ENCODE results near the gene ZDHHC11.
"Not testable (repeated sequence)": the region's sequence is repeated elsewhere in the genome, so short reads cannot be mapped to it uniquely, and the experiment has no call there.

ZDHHC11 gene

DNA sequence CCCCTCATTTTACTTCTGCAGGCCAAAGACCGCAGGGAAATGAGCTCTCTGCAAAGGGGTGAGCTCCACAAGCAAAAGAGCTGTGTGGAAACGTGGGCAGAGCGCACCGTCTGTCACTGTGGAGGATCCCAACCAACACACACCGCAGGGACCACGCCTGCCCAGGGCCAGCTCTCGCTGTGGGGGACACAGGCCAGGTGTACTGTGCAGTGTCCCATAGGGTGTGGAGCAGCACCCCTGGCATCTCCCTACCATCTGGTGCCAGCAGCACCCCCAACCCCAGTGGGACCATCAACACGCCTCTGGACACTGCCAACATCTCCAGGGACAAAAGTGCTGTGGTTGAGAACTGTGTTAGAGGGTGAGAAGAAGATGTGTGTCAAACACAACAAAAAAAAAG, 27.9 kb upstream of the ZDHHC11 start:
- not testable (repeated sequence) for DNase-seq (ENCODE audit: low read depth in 2 of 2)

DNA sequence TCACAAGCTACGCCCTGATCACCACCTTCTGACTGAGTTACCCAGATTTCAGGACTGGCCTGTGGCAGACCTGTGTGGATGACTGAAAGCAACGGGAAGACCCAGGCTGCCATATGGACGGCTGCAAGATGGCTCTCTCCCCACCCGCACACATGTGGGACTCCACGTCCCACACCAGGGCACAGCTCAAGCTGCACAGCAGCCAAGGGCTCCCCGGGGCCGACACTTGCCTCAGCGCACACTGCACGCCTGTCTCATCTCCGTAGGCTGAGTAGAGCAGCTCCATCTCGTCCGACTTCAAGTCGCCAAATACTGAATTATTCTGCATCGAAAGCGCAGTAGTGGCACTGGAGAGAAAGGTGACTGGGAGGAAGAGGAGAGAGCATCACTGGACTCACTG, 27.3 kb upstream of the ZDHHC11 start:
- DNase-seq (ENCODE audit: low read depth in 2 of 2) = no peak

DNA sequence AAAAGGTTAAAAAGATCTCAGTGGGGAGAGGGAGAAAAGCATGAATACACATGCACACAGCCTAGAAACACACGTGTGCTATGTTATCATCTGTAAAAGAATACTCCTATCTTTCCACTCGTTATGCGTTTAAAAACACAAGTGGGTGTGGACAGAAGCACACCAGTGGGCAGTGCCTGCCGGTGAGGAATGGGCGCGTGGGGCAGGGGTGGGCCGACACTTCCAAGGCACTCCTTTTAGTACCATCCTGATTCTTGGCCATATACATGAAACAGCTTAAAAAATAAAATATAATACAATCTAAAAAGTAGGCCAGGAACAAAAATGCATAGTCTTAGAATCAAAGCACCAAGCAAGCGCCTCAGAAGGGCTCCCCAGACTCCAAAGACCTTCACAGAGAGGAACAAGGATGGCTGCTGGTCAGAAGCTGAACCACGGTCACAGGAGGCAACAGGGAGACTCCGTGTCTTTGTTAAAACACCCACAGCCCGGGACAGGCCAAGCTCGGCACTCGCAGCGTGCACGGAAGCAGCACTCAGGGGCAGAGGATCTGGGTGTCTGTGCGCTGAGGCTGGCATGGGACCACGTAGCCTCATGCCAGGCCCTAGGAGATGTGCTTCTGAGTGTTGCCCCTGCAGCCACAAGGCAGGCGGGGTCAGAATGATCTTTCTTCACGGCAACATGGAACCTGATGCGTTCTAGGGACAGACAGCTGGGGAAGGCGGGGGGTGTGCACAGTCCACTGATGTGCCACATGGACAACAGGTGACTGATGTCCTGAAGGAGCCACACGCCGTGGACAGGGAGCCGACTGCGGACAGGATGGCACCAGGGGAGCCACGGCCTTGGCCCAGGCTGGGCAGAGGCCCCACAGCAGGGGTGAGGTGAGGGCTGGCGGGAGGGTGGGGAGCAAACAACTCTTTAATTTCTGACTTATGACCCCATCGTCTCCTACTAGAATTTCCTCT, 25.9 kb upstream of the ZDHHC11 start:
- no peak for DNase-seq (ENCODE audit: low read depth in 2 of 2)

DNA sequence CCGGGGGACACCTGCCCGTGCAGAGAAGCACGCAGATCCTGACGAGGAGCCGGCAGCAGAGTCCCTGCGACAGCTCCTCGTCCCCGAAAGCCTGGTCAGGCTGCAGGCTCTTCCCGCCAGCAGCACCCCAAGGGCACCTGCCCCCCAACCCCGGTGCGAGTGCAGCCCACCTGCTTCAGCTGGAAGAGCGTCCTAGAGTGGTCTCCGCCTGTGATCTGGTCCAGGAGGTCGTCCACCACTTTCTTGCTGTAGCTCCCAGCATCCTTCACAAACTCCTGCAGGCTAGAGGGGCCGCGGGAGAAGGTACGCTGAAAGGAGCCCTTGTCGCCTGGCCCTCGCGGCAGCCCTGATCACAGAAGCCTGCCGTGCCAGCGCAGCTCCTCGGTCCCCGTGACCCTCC, 25.1 kb upstream of the ZDHHC11 start:
- no peak for DNase-seq (ENCODE audit: low read depth in 2 of 2)

DNA sequence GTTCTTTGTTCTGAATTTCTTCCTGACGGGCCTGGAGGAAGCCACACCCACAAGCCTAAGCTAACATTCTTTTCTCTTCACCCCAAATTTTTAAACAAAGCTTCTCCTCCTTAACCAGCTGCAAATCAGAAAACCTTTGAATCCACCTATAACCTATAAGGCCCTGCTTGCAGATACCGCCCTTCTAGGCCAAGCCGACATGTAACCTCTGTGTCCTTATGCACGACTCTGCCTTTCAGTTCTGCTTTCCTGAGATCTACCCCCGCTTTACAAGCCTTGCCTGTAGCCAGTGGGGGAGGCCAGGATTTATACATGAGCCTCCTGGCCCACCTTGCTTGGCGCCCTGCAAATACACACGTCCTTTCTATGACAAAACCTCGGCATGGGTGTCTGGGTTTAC, 22.5 kb upstream of the ZDHHC11 start:
- DNase-seq (ENCODE audit: low read depth in 2 of 2) = no peak

DNA sequence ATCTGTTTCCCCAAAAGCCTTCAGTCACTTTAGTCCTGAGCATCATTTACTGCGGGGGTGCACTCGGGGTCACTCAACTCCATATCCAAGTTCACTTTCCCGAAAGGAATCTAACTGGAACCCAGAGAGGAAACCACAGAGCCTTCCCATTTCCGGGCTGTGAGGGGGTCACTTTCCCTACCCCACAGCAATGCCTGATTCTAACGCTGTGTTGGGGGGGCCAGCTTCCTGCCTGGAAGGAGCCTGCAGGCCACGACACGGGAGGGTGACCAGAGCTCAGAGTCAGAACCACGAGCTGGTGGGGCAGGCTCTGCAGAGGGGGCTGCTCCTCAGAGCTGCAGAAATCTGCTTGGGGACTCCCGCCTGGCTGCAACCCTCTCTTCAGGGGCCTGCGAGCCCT, 21.5 kb upstream of the ZDHHC11 start:
- no peak for DNase-seq (ENCODE audit: low read depth in 2 of 2)

DNA sequence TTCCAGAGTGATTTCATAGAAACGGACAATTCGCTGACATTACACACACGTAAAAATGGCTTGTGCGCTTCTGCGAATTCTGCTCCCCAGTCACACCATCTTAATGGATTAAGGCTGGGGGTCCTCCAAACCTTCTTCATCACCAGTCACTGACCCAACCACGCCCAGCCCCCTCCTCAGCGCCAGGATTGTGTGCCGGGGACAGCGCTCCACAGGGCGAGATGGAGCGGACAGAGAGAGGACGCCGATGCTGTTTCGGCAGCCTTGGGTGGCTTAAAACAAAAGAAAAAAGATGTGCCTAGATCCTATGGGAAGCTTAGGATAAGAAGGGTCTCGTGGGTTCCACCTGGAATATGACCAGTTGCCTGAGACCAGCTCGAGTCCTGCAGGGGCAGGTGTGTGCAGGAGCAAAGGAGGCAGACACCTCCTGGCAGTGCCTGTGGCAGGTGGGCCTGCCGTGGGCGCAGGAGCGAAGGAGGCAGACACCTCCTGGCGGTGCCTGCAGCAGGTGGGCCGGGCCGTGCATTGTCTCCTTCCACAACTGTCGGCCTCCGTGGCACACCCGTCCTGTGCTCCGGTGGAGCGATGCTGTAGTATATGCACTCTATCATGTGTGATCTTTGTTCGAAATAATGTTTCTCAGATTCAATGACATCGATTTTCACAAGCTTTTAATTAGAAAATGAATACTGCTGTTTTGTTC, 21.0 kb upstream of the ZDHHC11 start:
- DNase-seq (ENCODE audit: low read depth in 2 of 2) = no peak

DNA sequence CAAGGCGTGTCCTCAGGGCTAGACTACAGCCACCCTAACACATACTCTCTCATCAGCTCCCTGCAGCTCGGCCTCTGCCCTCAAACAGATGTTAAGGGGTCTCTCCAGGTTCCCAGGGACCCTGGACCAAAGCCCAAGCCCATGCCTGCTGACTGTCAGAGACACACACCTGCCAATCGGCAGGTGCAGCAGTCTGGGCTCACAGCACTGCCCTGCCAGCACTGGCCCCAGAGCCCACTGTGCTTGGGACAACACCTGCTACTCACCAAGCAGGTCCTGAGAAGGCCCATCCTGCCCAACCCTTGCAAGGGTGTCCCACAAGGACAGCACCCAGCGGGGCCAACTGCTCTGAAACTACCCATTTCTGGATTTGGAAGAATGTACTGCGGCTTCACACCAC, 20.2 kb upstream of the ZDHHC11 start:
- DNase-seq (ENCODE audit: low read depth in 2 of 2) = no peak

DNA sequence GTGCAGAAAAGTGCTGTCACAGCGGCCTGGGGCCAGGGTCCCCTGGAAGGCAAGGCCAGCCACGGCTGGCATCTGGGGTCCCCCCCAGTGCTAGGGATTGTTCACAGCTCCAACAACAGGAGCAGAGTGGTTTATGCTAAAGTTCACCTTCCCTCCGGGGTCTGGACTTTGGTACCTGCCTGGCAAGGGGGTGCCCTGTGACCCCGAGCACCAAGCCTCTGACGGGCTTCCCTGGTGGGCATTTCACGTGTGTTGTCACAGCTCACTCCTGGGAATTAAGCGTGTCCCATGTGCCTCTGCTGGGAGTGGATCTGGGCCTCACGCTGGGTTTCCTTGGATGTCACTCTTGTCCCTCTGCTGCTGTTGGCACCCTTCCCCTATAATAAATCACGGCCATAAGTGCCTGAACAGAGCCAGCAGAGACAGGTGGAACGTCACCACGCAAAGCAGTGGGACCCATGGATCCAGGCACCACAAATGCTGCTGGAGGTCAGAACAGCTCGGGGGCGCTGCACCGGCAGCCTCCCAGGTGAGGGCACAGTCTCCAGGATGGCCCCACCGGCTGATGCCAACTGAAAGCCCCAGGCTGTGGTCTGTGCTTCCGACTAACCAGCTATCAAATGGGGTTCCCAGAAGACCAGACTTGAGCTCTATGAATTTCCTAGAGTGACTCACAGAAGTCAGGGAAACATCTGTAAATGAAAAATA, 17.8 kb upstream of the ZDHHC11 start:
- no peak for DNase-seq (ENCODE audit: low read depth in 2 of 2)

DNA sequence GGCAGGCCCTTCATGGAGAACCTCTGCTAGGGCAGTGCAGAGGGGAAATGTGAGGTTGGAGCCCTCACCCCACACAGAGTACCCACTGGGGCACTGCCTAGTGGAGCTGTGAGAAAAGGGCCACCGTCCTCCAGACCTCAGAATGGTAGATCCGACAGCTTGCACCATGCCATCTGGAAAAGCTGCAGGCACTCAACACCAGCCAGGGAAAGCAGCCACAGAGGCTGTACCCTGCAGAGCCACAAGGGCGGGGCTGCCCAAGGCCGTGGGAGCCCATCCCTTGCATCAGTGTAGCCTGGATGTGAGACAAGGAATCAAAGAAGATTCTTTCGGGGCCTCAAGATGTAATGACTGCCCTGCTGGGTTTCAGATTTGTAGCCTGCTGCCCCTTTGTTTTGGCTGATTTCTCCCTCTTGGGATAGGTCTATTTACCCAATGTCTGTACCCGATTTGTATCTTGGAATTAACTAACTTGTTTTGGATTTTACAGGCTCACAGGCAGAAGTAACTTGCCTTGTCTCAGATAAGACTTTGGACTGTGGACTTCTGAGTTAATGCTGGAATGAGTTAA, 16.6 kb upstream of the ZDHHC11 start:
- DNase-seq (ENCODE audit: low read depth in 2 of 2) = no peak

DNA sequence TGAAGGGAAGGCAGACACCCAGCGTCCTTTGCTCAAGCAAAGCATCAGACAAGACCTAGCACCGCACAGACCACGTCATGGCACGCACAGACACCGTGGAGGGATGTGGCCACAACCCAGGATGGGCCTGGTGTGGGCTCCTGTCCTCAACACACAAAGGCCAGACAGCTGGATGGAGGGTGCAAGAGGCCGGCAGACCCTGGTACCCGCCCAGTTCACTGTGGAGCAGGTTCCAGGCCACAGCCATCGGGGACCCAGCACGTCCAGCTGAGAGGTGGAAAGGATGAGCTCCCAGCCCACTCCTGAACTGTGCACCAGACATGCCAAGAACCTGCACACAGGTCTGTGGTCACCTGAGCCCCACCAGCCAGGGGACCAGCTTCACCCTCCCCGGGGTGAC, 15.0 kb upstream of the ZDHHC11 start:
- no peak for DNase-seq (ENCODE audit: low read depth in 2 of 2)

DNA sequence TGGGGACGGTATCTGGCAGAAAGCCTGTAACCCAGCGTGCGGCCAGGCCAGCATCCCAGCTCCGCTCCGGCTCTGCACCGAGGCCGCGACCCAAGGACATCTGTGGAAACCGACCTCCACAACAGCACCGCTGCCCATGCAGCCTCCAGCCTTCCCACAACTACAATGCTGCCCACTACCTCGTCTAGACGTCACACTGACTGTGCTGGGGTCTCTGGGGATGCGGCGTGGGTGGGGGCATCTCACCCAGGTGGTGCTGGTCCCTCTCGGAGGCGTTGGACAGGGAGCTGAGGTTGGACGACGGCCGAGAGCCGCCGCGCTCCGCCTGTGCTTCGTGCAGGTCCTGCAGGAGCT, 14.4 kb upstream of the ZDHHC11 start:
- DNase-seq (ENCODE audit: low read depth in 2 of 2) = no peak

DNA sequence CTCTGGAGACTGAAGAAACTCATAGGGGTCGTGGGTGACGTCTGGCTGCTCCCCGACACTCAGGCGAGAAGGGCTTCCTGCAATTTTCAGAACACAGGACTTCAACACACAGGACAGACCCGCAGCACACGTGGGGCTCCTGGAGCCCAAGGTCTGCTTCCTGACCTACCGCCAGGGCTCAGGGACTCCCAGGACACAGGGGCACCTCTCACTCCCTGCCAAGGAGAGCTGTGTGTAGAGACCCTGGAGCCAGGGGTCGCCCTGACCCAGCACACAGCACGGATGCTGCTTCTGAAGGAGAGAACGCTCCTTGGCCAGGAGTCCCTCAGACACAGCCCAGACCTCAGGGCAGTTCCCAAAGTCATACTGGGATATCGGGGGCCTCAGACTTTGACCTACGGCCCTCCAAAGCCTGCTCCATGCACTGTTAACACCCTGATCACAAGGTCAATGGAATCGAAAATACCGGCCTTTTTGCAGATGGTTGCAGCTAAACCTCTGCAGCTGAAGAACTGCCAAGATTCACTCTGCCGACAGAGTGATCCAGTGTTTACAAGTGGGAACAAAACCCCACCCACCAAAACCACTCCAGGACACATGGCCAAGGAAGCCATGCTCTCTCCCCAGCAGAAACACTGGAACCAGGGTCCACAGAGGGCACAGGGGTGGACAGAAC, 13.8 kb upstream of the ZDHHC11 start:
- no peak for DNase-seq (ENCODE audit: low read depth in 2 of 2)

DNA sequence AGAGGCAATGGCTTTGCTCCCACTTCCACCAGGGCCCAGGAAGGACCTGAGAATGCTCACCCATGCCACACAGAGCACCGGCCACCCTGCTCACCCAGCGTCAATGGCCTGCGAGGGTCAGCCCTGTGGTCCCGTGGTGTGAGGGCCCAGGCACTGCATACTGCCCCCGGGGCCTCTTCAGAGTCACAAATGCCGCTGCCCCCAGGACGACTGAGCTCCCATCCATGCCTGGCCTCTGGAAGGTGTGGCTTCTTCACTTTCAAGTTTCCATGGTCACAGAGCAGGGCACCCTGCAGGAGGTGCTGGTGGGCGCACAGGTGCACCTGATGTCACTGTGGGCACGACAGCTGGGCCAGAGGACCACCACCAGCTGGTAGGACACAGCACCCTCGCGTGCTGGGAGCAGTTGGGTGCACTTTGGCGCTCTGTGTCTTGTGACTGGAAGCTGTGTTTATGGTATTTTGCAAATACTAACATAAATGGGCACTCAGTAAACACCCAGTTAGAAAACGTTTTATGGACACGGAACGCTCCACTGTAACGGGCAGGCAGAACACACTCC, 12.5 kb upstream of the ZDHHC11 start:
- DNase-seq (ENCODE audit: low read depth in 2 of 2) = no peak

DNA sequence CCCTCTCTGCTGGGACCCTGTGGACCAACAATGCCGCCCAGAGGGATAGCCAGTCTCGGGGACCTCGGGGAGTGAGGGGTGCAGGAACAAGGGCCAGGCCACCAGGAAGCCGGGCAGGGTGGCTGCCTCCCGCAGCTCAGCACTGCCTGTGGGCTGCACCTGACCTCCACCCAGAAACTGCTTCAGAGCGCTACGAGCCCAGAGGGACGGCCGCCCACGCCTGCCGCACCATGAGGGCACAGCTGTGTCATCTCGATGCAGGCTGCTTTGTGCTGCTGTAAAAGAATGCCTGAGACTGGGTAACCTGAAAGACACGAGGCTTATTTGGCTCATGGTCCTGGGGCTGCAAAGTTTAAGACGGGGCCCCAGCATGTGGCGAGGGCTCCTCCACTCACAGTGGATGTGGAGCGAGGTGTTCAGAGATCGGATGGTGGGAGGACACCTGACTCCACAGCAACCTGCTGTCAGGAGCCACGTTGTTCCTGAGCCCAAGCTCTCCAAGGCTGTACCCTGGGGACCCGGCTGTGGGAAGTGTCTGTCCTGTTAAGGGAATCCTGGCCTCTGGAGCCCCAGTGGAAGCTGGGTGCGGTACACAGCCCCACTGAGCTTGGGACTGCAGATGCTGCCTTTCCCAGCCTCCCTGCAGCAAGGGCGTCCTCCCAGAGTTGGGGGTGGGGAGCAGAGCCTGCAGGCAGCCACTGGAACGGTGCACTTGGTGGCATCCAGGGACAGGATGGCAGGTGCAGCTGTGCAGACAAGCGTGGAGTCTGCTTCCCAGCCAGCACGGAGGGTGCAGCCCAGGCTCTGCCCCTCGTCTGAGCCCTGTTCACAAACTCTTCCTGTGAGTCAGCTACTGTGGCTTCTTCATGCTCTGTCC, 11.8 kb upstream of the ZDHHC11 start:
- DNase-seq (ENCODE audit: low read depth in 2 of 2) = no peak

DNA sequence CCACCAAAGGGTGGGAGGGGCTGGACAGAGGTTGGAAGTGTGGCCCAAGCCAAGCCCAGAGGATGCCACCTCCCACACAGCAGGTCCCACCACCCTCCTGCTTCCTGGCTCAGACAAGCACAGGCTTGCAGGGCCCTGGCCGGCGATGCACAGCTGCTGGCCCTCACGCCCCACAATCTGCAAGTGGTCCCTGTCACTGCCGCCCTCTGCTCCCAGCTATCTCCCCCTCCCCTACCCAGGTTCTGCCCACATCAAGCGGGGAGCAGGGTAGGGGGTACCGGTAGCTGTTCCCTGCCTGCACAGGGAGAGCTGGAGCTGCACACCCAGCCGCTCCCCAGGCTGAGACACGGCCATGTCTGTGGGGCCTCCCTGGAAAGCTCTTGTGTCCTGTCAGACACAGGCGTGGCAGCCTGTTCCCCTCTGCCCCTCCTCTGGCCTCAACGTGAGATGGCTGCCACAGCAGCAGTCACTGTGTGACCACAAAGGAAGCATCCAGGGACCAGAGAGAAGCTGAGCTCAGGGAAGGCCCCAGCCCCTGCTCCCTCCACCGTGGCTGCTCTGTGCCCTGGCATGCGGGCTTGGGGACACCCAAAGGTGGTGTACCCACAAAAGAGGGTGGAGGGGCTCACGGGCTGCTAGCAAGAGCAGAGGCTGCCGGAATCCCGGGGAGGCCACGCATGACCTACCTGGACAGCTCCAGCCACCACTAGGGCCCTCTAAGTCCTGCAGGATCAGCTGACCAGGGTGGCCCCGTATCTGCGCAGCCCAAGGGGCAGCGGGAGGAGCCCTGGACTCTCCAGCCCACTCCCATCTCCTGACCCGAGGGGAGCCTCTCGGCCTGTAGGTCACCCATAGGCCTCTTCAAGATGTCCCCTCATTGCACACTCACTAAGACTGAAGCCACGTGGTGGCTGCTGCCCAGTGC, 10.9 kb upstream of the ZDHHC11 start:
- DNase-seq (ENCODE audit: low read depth in 2 of 2) = no peak

DNA sequence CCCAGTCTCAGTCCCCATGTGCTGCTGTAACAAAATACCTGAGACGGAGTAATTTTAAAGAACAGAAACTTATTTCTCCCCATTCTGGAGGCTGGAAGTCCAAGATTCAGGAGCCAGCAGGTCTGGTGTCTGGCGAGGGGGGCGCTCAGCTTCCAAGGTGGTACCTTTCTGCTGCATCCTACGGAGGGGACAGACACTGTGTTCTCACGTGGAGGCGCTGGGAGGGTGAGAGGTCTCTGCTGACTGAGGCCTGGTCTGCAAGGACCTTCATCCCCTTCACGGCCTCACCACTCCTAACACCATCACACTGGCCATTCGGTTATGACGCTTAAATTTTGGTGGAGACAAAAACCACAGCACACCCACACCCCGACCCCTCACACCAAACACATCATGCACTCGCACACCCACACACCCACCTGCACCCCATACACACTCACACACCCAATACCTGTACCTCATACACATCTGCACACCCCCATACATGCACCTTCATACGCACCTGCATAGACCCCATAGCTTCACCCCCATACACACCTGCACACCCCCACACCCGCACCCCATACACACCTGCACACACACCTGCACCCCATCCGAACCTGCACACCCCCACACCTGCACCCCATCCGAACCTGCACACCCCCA, 9.8 kb upstream of the ZDHHC11 start:
- DNase-seq (ENCODE audit: low read depth in 2 of 2) = no peak

DNA sequence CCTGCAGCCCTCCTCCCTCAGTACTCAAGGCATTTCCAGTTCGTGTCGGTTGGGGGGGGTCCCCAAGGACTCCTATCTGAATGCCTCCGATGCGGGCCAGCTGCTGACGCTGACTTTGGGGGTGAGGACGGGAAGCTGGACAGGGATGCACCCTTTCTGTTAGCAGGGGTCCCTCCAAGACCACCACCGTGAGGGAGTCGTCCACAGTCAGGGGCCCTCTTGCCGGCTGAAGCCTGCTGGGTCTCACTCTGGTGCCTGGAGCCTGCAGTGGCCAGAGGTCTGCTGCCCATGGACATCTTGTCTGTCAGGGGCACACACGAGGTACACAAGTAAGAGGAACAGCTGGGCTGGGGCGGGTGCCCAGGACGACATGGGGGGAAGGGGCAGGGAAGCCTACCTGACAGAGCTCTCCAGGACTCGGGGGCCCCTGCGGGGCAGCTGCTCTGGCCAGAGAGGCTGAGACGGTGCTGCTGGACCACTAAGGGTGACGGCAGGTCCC, 9.1 kb upstream of the ZDHHC11 start:
- DNase-seq (ENCODE audit: low read depth in 2 of 2) = no peak

DNA sequence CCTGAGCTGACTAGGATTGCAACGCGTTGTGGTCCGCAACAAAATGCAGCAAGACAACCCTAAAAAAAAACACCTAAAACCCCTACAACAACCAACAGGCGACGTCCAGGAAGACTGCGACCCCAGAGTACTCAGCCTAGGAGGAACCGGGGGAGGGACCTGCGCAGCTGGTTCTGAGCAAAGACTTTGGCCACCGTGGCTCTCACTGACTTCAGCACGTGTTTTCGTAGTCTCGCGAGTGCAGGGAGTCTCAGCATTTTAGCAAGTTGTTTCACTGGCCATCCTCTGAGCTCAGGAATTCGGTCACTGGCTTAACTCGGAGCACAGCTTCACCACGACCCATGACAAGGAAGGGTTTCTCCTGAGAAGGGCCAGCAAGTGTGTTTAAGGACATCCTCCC, 8.6 kb upstream of the ZDHHC11 start:
- no peak for DNase-seq (ENCODE audit: low read depth in 2 of 2)
